PC-9 (cell line): Measurements from ENCODE around the gene ATG9A.

Experiments used
- CTCF ChIP-seq: fragments of 200-600 bp; sonication (generic); conservative IDR thresholded peaks from 2 replicates; pipeline ENCODE4 v1.6.1; 2017; ENCODE audit warnings: mixed run types, antibody characterized with exemption, mild to moderate bottlenecking, moderate library complexity
- EZH2 ChIP-seq: fragments of 200-600 bp; sonication (generic); IDR thresholded peaks from 2 replicates; pipeline ENCODE4 v1.8.0; 2017; ENCODE audit warnings: antibody characterized with exemption, low read depth

- TF ChIP-seq CTCF (no peak), EZH2 (no peak)
Measured at GRCh38 chr2:219218732-219219701, 10.4 kb downstream of the ATG9A start, which contains the start of gene ABCB6.
